HL-60 (cell line): ENCODE data around the gene CEP95.

Experiments used
- TF ChIP-seq, protein P1 (sequence below): IDR thresholded peaks from one replicate; pipeline ENCODE4 v1.5.1; 2011; ENCODE audit warnings: low read length, control low read depth, inconsistent platforms; ENCODE audit not compliant: insufficient read depth
- TF ChIP-seq, protein P2 (sequence below): IDR thresholded peaks from 2 replicates; pipeline ENCODE4 v1.6.1; 2012; ENCODE audit warnings: low read depth; ENCODE audit not compliant: insufficient replicate concordance

- TF ChIP-seq, protein P1, sequence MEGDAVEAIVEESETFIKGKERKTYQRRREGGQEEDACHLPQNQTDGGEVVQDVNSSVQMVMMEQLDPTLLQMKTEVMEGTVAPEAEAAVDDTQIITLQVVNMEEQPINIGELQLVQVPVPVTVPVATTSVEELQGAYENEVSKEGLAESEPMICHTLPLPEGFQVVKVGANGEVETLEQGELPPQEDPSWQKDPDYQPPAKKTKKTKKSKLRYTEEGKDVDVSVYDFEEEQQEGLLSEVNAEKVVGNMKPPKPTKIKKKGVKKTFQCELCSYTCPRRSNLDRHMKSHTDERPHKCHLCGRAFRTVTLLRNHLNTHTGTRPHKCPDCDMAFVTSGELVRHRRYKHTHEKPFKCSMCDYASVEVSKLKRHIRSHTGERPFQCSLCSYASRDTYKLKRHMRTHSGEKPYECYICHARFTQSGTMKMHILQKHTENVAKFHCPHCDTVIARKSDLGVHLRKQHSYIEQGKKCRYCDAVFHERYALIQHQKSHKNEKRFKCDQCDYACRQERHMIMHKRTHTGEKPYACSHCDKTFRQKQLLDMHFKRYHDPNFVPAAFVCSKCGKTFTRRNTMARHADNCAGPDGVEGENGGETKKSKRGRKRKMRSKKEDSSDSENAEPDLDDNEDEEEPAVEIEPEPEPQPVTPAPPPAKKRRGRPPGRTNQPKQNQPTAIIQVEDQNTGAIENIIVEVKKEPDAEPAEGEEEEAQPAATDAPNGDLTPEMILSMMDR, result no peak
- TF ChIP-seq, protein P2, sequence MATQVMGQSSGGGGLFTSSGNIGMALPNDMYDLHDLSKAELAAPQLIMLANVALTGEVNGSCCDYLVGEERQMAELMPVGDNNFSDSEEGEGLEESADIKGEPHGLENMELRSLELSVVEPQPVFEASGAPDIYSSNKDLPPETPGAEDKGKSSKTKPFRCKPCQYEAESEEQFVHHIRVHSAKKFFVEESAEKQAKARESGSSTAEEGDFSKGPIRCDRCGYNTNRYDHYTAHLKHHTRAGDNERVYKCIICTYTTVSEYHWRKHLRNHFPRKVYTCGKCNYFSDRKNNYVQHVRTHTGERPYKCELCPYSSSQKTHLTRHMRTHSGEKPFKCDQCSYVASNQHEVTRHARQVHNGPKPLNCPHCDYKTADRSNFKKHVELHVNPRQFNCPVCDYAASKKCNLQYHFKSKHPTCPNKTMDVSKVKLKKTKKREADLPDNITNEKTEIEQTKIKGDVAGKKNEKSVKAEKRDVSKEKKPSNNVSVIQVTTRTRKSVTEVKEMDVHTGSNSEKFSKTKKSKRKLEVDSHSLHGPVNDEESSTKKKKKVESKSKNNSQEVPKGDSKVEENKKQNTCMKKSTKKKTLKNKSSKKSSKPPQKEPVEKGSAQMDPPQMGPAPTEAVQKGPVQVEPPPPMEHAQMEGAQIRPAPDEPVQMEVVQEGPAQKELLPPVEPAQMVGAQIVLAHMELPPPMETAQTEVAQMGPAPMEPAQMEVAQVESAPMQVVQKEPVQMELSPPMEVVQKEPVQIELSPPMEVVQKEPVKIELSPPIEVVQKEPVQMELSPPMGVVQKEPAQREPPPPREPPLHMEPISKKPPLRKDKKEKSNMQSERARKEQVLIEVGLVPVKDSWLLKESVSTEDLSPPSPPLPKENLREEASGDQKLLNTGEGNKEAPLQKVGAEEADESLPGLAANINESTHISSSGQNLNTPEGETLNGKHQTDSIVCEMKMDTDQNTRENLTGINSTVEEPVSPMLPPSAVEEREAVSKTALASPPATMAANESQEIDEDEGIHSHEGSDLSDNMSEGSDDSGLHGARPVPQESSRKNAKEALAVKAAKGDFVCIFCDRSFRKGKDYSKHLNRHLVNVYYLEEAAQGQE, result no peak
These were observed 2.7 kb upstream of the CEP95 start for GRCh38 chr17:64503821-64504768.
